DND-41 (cell line): ENCODE results near the gene ACO1.

Source experiments
- ATAC-seq: fragments of 200-7000 bp; cut with Tn5 transposase; 3 replicates; pipeline ENCODE4 v1.9.1; 2021; ENCODE audit warnings: low read depth; ENCODE audit not compliant: insufficient read depth
- DNase-seq: peaks from one replicate; pipeline ENCODE4 v3.0.0-alpha.2; 2020
- H2AFZ ChIP-seq: 2 replicates; pipeline ENCODE4 v1.6.0; 2012; ENCODE audit warnings: low read depth, low read length
- H3K27ac ChIP-seq: 2 replicates; pipeline ENCODE4 v1.5.1; 2012; ENCODE audit warnings: low read length, inconsistent platforms
- H3K27me3 ChIP-seq: fragments of 200-600 bp; sonication (generic); 2 replicates; pipeline ENCODE4 v1.6.0; 2012; ENCODE audit warnings: low read length, mild to moderate bottlenecking, inconsistent platforms; ENCODE audit not compliant: insufficient read depth, poor library complexity
- H3K36me3 ChIP-seq: 2 replicates; pipeline ENCODE4 v1.5.1; 2012; ENCODE audit warnings: low read length, inconsistent platforms; ENCODE audit not compliant: insufficient read depth
- H3K4me1 ChIP-seq: 2 replicates; pipeline ENCODE4 v1.5.1; 2012; ENCODE audit warnings: mild to moderate bottlenecking, low read length; ENCODE audit not compliant: insufficient read depth
- H3K4me2 ChIP-seq: 2 replicates; pipeline ENCODE4 v1.6.0; 2012; ENCODE audit warnings: mild to moderate bottlenecking, moderate library complexity, low read length, inconsistent platforms; ENCODE audit not compliant: insufficient read depth
- H3K4me3 ChIP-seq, 2 experiments: fragments of 200-600 bp in 1 of 2; shearing (Covaris generic) in 1 of 2; 2 replicates each; pipeline ENCODE4 v1.5.1; 2012 to 2016; ENCODE audit warnings: inconsistent platforms in 2 of 2, low read length in 2 of 2, mild to moderate bottlenecking in 2 of 2, low read depth in 1 of 2, moderate library complexity in 1 of 2
- H3K79me2 ChIP-seq: 2 replicates; pipeline ENCODE4 v1.6.0; 2012; ENCODE audit warnings: low read length, inconsistent platforms; ENCODE audit not compliant: insufficient read depth
- H3K9ac ChIP-seq: 2 replicates; pipeline ENCODE4 v1.6.0; 2012; ENCODE audit warnings: low read depth, mild to moderate bottlenecking, inconsistent platforms, low read length, moderate library complexity
- H3K9me3 ChIP-seq: 2 replicates; pipeline ENCODE4 v1.5.1; 2012; ENCODE audit warnings: low read length, moderate library complexity, mild to moderate bottlenecking, inconsistent platforms; ENCODE audit not compliant: insufficient read depth, severe bottlenecking
- H4K20me1 ChIP-seq: 2 replicates; pipeline ENCODE4 v1.6.0; 2012; ENCODE audit warnings: low read length; ENCODE audit not compliant: insufficient read depth
- CTCF ChIP-seq: IDR thresholded peaks from 2 replicates; pipeline ENCODE4 v1.5.1; 2012; ENCODE audit warnings: borderline replicate concordance, low read length, moderate library complexity, mild to moderate bottlenecking; ENCODE audit not compliant: poor library complexity, severe bottlenecking; ENCODE audit errors: extremely low read depth
- EZH2 ChIP-seq: IDR thresholded peaks from 3 replicates; pipeline ENCODE4 v1.6.1; 2012; ENCODE audit warnings: borderline replicate concordance, low read depth, mild to moderate bottlenecking, moderate library complexity, low read length, inconsistent platforms; ENCODE audit not compliant: severe bottlenecking

ACO1 gene

DNA sequence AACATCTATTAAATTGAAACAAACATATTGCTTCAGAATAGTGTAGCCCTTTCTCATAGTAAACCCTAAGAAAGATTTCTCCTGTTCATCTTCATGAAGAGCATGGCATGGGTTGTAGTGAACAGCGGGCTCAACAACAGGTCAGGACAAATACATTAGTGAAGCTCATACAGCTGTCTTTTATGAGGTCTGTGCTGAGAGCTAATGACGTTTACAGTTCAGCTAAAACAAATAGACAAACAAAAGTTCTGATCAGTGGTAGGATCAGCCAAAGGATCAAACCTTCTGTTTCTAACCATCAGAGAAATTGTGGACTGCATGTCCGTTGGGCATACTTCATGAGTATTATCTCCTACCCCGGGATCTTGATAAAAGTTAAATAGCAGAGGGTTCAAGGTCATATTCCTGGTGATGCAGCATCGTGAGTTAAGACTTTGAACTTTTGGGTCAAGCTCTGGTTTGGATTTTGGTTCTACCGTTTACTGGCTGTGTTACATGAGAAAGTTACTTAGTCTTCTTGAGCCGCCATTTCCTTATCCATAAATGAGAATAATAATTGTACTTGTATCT lies 37.9 kb downstream of the ACO1 start:
- Histone ChIP-seq H3K27ac (no peak overlapping the region), H3K27me3 (no peaks in the 10 kb centered on the region), H3K9me3 (no peaks in the 10 kb centered on the region), H3K36me3 (peaks cover 36% of the 10 kb centered on the region), H4K20me1 (no peaks in the 10 kb centered on the region), H3K4me3 (no peak overlapping the region), H3K79me2 (no peaks in the 10 kb centered on the region), H3K4me2 (no peak overlapping the region), H2AFZ (no peak overlapping the region), H3K4me1 (peaks cover 8% of the 10 kb centered on the region), H3K9ac (no peak overlapping the region)
- DNase-seq: no peak
- no peak for ATAC-seq
- TF ChIP-seq CTCF (no peak), EZH2 (no peak)

DNA sequence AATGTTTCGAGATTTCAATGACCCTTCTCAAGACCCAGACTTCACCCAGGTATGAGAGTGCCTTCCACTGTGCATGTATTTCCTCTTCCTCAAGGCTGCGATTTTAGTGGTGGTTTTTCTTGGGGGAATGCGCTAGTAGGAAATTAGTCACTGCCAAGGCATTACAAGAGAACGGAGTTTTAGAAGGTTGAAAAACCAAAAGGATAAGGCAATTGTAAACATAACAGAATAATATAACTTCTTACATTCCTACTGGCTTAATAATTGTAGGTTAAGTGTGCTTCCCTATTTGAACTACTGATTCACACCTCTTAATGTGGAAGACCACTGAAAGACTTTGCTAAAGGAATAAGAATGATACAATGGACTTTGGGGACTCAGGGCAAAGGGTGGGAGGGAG lies 38.9 kb downstream of the ACO1 start:
- no peaks in the 10 kb centered on the region for H3K79me2 ChIP-seq
- no peaks in the 10 kb centered on the region for H3K27me3 ChIP-seq
- no peaks in the 10 kb centered on the region for H4K20me1 ChIP-seq
- no peak overlapping the region for H2AFZ ChIP-seq
- TF ChIP-seq CTCF (no peak), EZH2 (no peak)
- H3K4me3 ChIP-seq: no peak overlapping the region
- no peak overlapping the region for H3K27ac ChIP-seq
- peaks cover 8% of the 10 kb centered on the region for H3K4me1 ChIP-seq
- no peaks in the 10 kb centered on the region for H3K9me3 ChIP-seq
- H3K9ac ChIP-seq: no peak overlapping the region
- DNase-seq (no peak), ATAC-seq (no peak)
- peaks cover 38% of the 10 kb centered on the region for H3K36me3 ChIP-seq
- no peak overlapping the region for H3K4me2 ChIP-seq

GRCh38 chr9:32424616-32425015 lies 40.2 kb downstream of the ACO1 start:
- Histone ChIP-seq H3K9me3 (no peaks in the 10 kb centered on the region), H3K9ac (no peak overlapping the region), H3K27me3 (no peaks in the 10 kb centered on the region), H2AFZ (no peak overlapping the region), H3K36me3 (peaks cover 31% of the 10 kb centered on the region), H3K4me1 (peaks cover 8% of the 10 kb centered on the region), H3K4me3 (no peak overlapping the region), H3K79me2 (no peaks in the 10 kb centered on the region), H3K27ac (no peak overlapping the region), H3K4me2 (no peak overlapping the region), H4K20me1 (no peaks in the 10 kb centered on the region)
- DNase-seq (no peak), ATAC-seq (no peak)
- TF ChIP-seq CTCF (no peak), EZH2 (no peak)
